ENCODE measurements around the gene PRKCA. TPM values are rescaled to one million over a fixed set of nuclear protein-coding genes. Genes with fewer than 3 reads are reported as not detected.

Gene PRKCA
- total and polyA plus RNA-seq, 2 of the 13 experiments (the other 11 are each of a cell fraction or from before 2014, with no cell fraction given), result 18.5 to 21.5 TPM

DNA sequence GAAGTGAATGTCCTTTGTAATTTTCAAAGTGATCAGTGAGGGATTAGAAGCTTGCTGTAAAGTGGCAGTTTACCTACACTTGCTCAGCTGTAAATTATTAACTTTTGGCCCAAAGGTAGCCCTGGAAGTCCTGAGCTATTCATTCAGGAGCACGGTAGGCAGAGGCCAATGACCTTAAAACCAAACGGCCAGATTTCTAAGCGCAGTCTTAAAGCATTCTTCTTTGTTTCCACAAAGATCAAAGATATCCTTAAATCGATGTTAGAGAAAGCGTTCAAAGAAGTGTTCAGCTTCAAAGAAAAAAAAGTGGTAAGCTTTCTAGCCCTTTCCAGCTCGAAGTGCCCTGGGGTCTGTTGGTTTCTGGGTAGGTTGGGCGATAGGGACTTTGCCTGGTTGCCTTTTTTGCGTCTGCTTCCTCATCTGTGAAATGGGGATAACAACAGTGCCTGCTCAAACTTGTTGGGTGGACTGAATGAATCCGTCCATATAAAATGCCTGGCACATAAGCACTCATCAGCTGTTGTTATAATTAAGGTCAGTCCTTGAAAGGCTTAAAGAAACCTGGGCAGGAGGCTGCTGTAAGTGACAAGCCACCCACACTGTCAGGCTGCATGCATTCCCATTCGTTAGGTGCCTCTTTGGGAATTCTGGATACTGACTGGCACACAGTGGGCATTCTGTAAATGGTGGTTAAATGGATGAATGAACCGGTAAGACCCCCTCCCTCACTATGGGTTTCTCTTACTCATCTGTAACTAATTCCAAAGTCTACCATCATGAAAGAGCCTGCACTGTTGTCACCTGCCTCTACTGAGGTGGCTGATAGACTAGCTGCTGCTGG is 113.2 kb downstream of the PRKCA start (continued):
- TF ChIP-seq ONECUT2 (CRISPR knock-in tag; IDR thresholded peaks at IDR 0.05) (peak; percentile 97), ARID2 (CRISPR knock-in tag; IDR thresholded peaks at IDR 0.05; ENCODE audit: borderline replicate concordance) (peak; percentile 45; the same call in 1 of the 2 replicates), JUND (CRISPR knock-in tag; IDR thresholded peaks at IDR 0.05) (peak; percentile 19; the same call in 1 of the 2 replicates), HNRNPL (IDR thresholded peaks at IDR 0.05; ENCODE audit: low read depth, low read length) (0 out of 2 replicates have a peak, but pooled peaks have one; percentile 14), TGIF2 (CRISPR knock-in tag; IDR thresholded peaks at IDR 0.05) (peak; percentile 70), ZNF33A (CRISPR knock-in tag; IDR thresholded peaks at IDR 0.05; ENCODE audit: borderline replicate concordance) (peak; percentile 94; the same call in 1 of the 2 replicates), SP4 (CRISPR knock-in tag; IDR thresholded peaks at IDR 0.05) (peak; percentile 50; the same call in 1 of the 2 replicates), ZNF280D (CRISPR knock-in tag; IDR thresholded peaks at IDR 0.05) (peak; percentile 92; the same call in 1 of the 2 replicates), ZFP82 (CRISPR knock-in tag; IDR thresholded peaks at IDR 0.05; ENCODE audit: borderline replicate concordance) (peak; percentile 78; the same call in 1 of the 2 replicates), JUN (CRISPR knock-in tag; IDR thresholded peaks at IDR 0.05) (0 out of 2 replicates have a peak, but pooled peaks have one; percentile 36), ZNF17 (CRISPR knock-in tag; IDR thresholded peaks at IDR 0.05) (no peak), ZNF800 (CRISPR knock-in tag; IDR thresholded peaks at IDR 0.05) (peak; percentile 11; the same call in 1 of the 2 replicates), NFATC3 (CRISPR knock-in tag; IDR thresholded peaks at IDR 0.05) (0 out of 2 replicates have a peak, but pooled peaks have one; percentile 18), ELF3 (CRISPR knock-in tag; IDR thresholded peaks at IDR 0.05) (peak; percentile 85), NR2F2 (IDR thresholded peaks at IDR 0.05; ENCODE audit: borderline replicate concordance, low read depth) (peak; percentile 93), SNAPC5 (CRISPR knock-in tag; IDR thresholded peaks at IDR 0.05; ENCODE audit: borderline replicate concordance) (no peak), STAT5B (CRISPR knock-in tag; IDR thresholded peaks at IDR 0.05) (no peak), HNF4A (CRISPR knock-in tag; IDR thresholded peaks at IDR 0.05) (peak; percentile 92), ELF1 (CRISPR knock-in tag; IDR thresholded peaks at IDR 0.05) (peak; percentile 61), ZNF670 (CRISPR knock-in tag; IDR thresholded peaks at IDR 0.05; ENCODE audit: borderline replicate concordance) (peak; percentile 93), NR2F6 (IDR thresholded peaks at IDR 0.05) (peak; percentile 95), NR2F6 (CRISPR knock-in tag; IDR thresholded peaks at IDR 0.05) (peak; percentile 94)
- TF ChIP-seq, protein P1, sequence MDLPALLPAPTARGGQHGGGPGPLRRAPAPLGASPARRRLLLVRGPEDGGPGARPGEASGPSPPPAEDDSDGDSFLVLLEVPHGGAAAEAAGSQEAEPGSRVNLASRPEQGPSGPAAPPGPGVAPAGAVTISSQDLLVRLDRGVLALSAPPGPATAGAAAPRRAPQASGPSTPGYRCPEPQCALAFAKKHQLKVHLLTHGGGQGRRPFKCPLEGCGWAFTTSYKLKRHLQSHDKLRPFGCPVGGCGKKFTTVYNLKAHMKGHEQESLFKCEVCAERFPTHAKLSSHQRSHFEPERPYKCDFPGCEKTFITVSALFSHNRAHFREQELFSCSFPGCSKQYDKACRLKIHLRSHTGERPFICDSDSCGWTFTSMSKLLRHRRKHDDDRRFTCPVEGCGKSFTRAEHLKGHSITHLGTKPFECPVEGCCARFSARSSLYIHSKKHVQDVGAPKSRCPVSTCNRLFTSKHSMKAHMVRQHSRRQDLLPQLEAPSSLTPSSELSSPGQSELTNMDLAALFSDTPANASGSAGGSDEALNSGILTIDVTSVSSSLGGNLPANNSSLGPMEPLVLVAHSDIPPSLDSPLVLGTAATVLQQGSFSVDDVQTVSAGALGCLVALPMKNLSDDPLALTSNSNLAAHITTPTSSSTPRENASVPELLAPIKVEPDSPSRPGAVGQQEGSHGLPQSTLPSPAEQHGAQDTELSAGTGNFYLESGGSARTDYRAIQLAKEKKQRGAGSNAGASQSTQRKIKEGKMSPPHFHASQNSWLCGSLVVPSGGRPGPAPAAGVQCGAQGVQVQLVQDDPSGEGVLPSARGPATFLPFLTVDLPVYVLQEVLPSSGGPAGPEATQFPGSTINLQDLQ (CRISPR knock-in tag; IDR thresholded peaks at IDR 0.05), result no peak

All from HepG2 (cell line).